ENCODE measurements around the gene PPP1R26. TPM values are rescaled to one million over a fixed set of nuclear protein-coding genes. Genes with fewer than 3 reads are reported as not detected.
"Not testable (repeated sequence)": the region's sequence is repeated elsewhere in the genome, so short reads cannot be mapped to it uniquely, and the experiment has no call there.

Gene PPP1R26
- total and polyA plus RNA-seq, 12 donors, result 3.3 to 34.8 (median 15.8) TPM

GRCh38 chr9:135454737-135455136, 24.8 kb upstream of the PPP1R26 start:
- no peak overlapping the region for H3K27ac ChIP-seq
- no peak overlapping the region for H3K4me3 ChIP-seq
- DNase-seq, result no peak
- no peaks in the 10 kb centered on the region for H3K4me1 ChIP-seq (replicated peaks in 1 of 2)
- no peaks in the 10 kb centered on the region for H3K27me3 ChIP-seq
- no peaks in the 10 kb centered on the region for H3K36me3 ChIP-seq (replicated peaks in 1 of 2)
- no peaks in the 10 kb centered on the region for H3K9me3 ChIP-seq (replicated peaks in 1 of 3)
- 68 to 91% (median 82%) methylated on average over 5 of the region's 5 CpGs for WGBS, 4 donors
- TF ChIP-seq CTCF (IDR thresholded peaks at IDR 0.05) (no peak), POLR2A (IDR thresholded peaks at IDR 0.05) (no peak)
- intact Hi-C loops (cut with DNase I), result no loop called here

- TF ChIP-seq POLR2A (IDR thresholded peaks at IDR 0.05) (no peak), CTCF (IDR thresholded peaks at IDR 0.05) (no peak)
- intact Hi-C loops (cut with DNase I), result no loop called here
Measured at GRCh38 chr9:135455401-135456030, 24.1 kb upstream of the PPP1R26 start.

GRCh38 chr9:135456436-135457104, 23.0 kb upstream of the PPP1R26 start:
- H3K27ac ChIP-seq, result no peak overlapping the region
- peaks cover 3% of the 10 kb centered on the region for H3K27me3 ChIP-seq
- no peaks in the 10 kb centered on the region for H3K9me3 ChIP-seq (replicated peaks in 1 of 3)
- H3K4me1 ChIP-seq (replicated peaks in 1 of 2), result no peaks in the 10 kb centered on the region
- TF ChIP-seq POLR2A (IDR thresholded peaks at IDR 0.05), result no peak
- TF ChIP-seq CTCF (IDR thresholded peaks at IDR 0.05), result no peak
- no peak for DNase-seq
- 81 to 87% (median 82%) methylated on average over 19 of the region's 19 CpGs for WGBS, 4 donors
- no peaks in the 10 kb centered on the region for H3K36me3 ChIP-seq (replicated peaks in 1 of 2)
- intact Hi-C loops (cut with DNase I), result no loop called here
- H3K4me3 ChIP-seq, result no peak overlapping the region

More at GRCh38 chr9:135455401-135456030, 24.1 kb upstream of the PPP1R26 start:
- 73 to 83% (median 77%) methylated on average over 23 of the region's 23 CpGs for WGBS, 4 donors
- H3K4me3 ChIP-seq, result no peak overlapping the region
- no peaks in the 10 kb centered on the region for H3K9me3 ChIP-seq (replicated peaks in 1 of 3)
- peaks cover 3% of the 10 kb centered on the region for H3K27me3 ChIP-seq
- DNase-seq, result no peak
- H3K27ac ChIP-seq, result no peak overlapping the region
- no peaks in the 10 kb centered on the region for H3K36me3 ChIP-seq (replicated peaks in 1 of 2)
- no peaks in the 10 kb centered on the region for H3K4me1 ChIP-seq (replicated peaks in 1 of 2)

- H3K27ac ChIP-seq; intact Hi-C loops (cut with DNase I); H3K4me1 ChIP-seq (replicated peaks in 1 of 2); H3K9me3 ChIP-seq (replicated peaks in 1 of 3); H3K36me3 ChIP-seq (replicated peaks in 1 of 2); H3K4me3 ChIP-seq; H3K27me3 ChIP-seq; DNase-seq: not testable (repeated sequence)
- WGBS, 4 donors, result 89 to 94% (median 93%) methylated on average over 5 of the region's 5 CpGs
Measured at GRCh38 chr9:135458478-135458877, 21.1 kb upstream of the PPP1R26 start.

- intact Hi-C loops (cut with DNase I), result no loop called here
- DNase-seq, result no peak
- H3K4me1 ChIP-seq (replicated peaks in 1 of 2), result no peaks in the 10 kb centered on the region
- H3K9me3 ChIP-seq (replicated peaks in 1 of 3), result no peaks in the 10 kb centered on the region
- no peaks in the 10 kb centered on the region for H3K36me3 ChIP-seq (replicated peaks in 1 of 2)
- 78 to 84% (median 81%) methylated on average over 11 of the region's 11 CpGs for WGBS, 4 donors
- peaks cover 3% of the 10 kb centered on the region for H3K27me3 ChIP-seq
- no peak overlapping the region for H3K27ac ChIP-seq
- TF ChIP-seq POLR2A (IDR thresholded peaks at IDR 0.05) (no peak), CTCF (IDR thresholded peaks at IDR 0.05) (no peak)
- H3K4me3 ChIP-seq, result no peak overlapping the region
Measured at GRCh38 chr9:135461936-135462335, 17.6 kb upstream of the PPP1R26 start.
